HG03175 (cell line): ENCODE data around the gene TCEAL1.
"Not testable (repeated sequence)": the region's sequence is repeated elsewhere in the genome, so short reads cannot be mapped to it uniquely, and the experiment has no call there.

Experiments used
- ATAC-seq: cut with Tn5 transposase; IDR thresholded peaks from one replicate; pipeline ENCODE4 v1.9.1; 2021; ENCODE audit warnings: mild to moderate bottlenecking, moderate library complexity; ENCODE audit not compliant: unreplicated experiment

The TCEAL1 gene

GRCh38 chrX:103631145-103631544 lies 2.4 kb downstream of the TCEAL1 start:
- ATAC-seq: no peak

GRCh38 chrX:103635436-103635835 lies 6.7 kb downstream of the TCEAL1 start:
- ATAC-seq: no peak

GRCh38 chrX:103637604-103638338 lies 9.0 kb downstream of the TCEAL1 start:
- ATAC-seq: no peak

- ATAC-seq: not testable (repeated sequence)
Observed at GRCh38 chrX:103638479-103639346, 9.9 kb downstream of the TCEAL1 start.

- ATAC-seq: no peak
Observed at GRCh38 chrX:103640401-103641155, 11.8 kb downstream of the TCEAL1 start.

GRCh38 chrX:103644125-103644524 lies 15.3 kb downstream of the TCEAL1 start:
- ATAC-seq: no peak

GRCh38 chrX:103647630-103648029 lies 18.9 kb downstream of the TCEAL1 start:
- ATAC-seq: no peak

GRCh38 chrX:103651151-103651773 lies 22.5 kb downstream of the TCEAL1 start:
- ATAC-seq: no peak

GRCh38 chrX:103655230-103656000 lies 26.6 kb downstream of the TCEAL1 start:
- not testable (repeated sequence) for ATAC-seq

GRCh38 chrX:103656617-103657016 lies 27.8 kb downstream of the TCEAL1 start:
- no peak for ATAC-seq

- not testable (repeated sequence) for ATAC-seq
Observed at GRCh38 chrX:103657066-103657465, 28.3 kb downstream of the TCEAL1 start.

GRCh38 chrX:103658681-103659433 lies 30.1 kb downstream of the TCEAL1 start:
- ATAC-seq: no peak

- ATAC-seq: not testable (repeated sequence)
Observed at GRCh38 chrX:103659460-103659859, 30.7 kb downstream of the TCEAL1 start.

GRCh38 chrX:103663981-103664762 lies 35.4 kb downstream of the TCEAL1 start:
- no peak for ATAC-seq

- ATAC-seq: no peak
Observed at GRCh38 chrX:103666202-103667107, 37.7 kb downstream of the TCEAL1 start.

GRCh38 chrX:103669745-103670144 lies 41.0 kb downstream of the TCEAL1 start:
- no peak for ATAC-seq
